Activated CD8-positive, alpha-beta T cell treated with anti-CD3 and anti-CD28 coated beads for 36 hours (primary cell): ENCODE data around the gene NRXN3. TPM values are rescaled to one million over a fixed set of nuclear protein-coding genes. Genes with fewer than 3 reads are reported as not detected.

Source experiments
- ATAC-seq: fragments of 200-7000 bp; cut with Tn5 transposase; one replicate; pipeline ENCODE4 v1.10.0; 2021; ENCODE audit warnings: mild to moderate bottlenecking, moderate library complexity
- CTCF ChIA-PET: fragments of 350-600 bp; sonication (Branson Sonifier 250); formaldehyde crosslinking; loops from one replicate; lab custom pipeline; 2021; ENCODE audit warnings: antibody characterized with exemption; lab: Charles Lee
- POLR2A ChIA-PET: fragments of 350-600 bp; sonication (Branson Sonifier 250); formaldehyde crosslinking; loops from one replicate; lab custom pipeline; 2021; ENCODE audit warnings: antibody characterized with exemption; lab: Charles Lee
- DNase-seq: peaks from one replicate; pipeline ENCODE4 v3.0.0-alpha.2; 2020
- H3K27ac Mint-ChIP-seq: one replicate; pipeline ENCODE4 v1.8.0; 2021; ENCODE audit warnings: mild to moderate bottlenecking, mixed read lengths
- H3K27me3 Mint-ChIP-seq: one replicate; pipeline ENCODE4 v1.8.0; 2021; ENCODE audit warnings: mixed read lengths
- H3K36me3 Mint-ChIP-seq: one replicate; pipeline ENCODE4 v1.8.0; 2021; ENCODE audit warnings: low read depth, mixed read lengths
- H3K4me1 Mint-ChIP-seq: one replicate; pipeline ENCODE4 v1.8.0; 2021; ENCODE audit warnings: low read depth, mixed read lengths
- H3K4me3 Mint-ChIP-seq: one replicate; pipeline ENCODE4 v1.8.0; 2021; ENCODE audit warnings: mild to moderate bottlenecking, moderate library complexity, mixed read lengths
- H3K9me3 Mint-ChIP-seq: one replicate; pipeline ENCODE4 v1.8.0; 2021; ENCODE audit warnings: mixed read lengths
- CTCF ChIP-seq: fragments of 200-600 bp; IDR thresholded peaks from one replicate; pipeline ENCODE4 v1.8.0; 2022; ENCODE audit warnings: antibody characterized with exemption, mild to moderate bottlenecking
- intact Hi-C: fragments of 100-400 bp; cut with micrococcal nuclease; formaldehyde crosslinking; loops from one replicate; pipeline ENCODE4 v1.10.0; 2022
- total RNA-seq, 2 experiments: library from RNA; stranded (reverse); gene quantifications; one replicate each; pipeline ENCODE4 v1.2.3, GENCODE V29; 2021

Gene NRXN3
- total RNA-seq, 2 experiments from 2014 or later = not detected

GRCh38 chr14:79279645-79280597 lies 1109.7 kb downstream of the NRXN3 start:
- no peak for DNase-seq
- H3K27me3 Mint-ChIP-seq = peaks cover 37% of the 10 kb centered on the region
- CTCF ChIA-PET = no interaction called here
- H3K36me3 Mint-ChIP-seq = no peaks in the 10 kb centered on the region
- peaks cover under 1% of the 10 kb centered on the region for H3K9me3 Mint-ChIP-seq
- no peaks in the 10 kb centered on the region for H3K4me1 Mint-ChIP-seq
- ATAC-seq = no peak
- intact Hi-C loops = no loop called here
- no peak overlapping the region for H3K4me3 Mint-ChIP-seq
- TF ChIP-seq CTCF = no peak
- POLR2A ChIA-PET = no interaction called here
- no peak overlapping the region for H3K27ac Mint-ChIP-seq

- ATAC-seq (no peak), DNase-seq (no peak)
- Mint-ChIP-seq H3K9me3 (peaks cover 1% of the 10 kb centered on the region), H3K27me3 (peaks cover 39% of the 10 kb centered on the region), H3K27ac (no peak overlapping the region), H3K36me3 (no peaks in the 10 kb centered on the region), H3K4me1 (no peaks in the 10 kb centered on the region), H3K4me3 (no peak overlapping the region)
- intact Hi-C loops = no loop called here
- ChIA-PET CTCF (interaction anchor here (1.2 kb wide), 1 partner anchor 84 kb away, joined by 3 read pairs; no protein-coding TSS in a partner anchor), POLR2A (no interaction called here)
- no peak for TF ChIP-seq CTCF
These were observed 1111.3 kb downstream of the NRXN3 start for GRCh38 chr14:79281244-79282152.

DNA sequence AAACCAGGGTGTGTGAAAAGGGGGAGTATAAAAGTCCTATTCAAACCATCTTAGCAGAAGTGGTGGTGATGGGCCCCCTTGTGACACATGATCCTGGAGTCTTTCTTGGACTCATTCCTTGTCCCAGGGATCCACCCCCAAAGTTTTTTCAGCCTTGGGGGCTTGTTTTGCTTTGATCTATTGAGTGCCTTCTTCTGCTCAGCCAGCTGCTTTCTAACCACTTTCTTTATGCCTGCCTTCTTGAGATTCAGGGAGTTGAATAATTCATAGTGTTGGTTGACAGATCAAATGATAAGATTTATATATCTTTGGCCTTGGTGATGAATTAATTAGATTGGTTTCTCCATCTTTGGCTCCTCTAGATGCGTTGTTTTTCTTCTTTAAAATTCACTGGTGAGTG lies 1114.4 kb downstream of the NRXN3 start:
- DNase-seq = no peak
- H3K36me3 Mint-ChIP-seq = no peaks in the 10 kb centered on the region
- ATAC-seq = no peak
- CTCF ChIA-PET = no interaction called here
- H3K4me1 Mint-ChIP-seq = no peaks in the 10 kb centered on the region
- intact Hi-C loops = no loop called here
- TF ChIP-seq CTCF = no peak
- H3K27ac Mint-ChIP-seq = no peak overlapping the region
- H3K4me3 Mint-ChIP-seq = no peak overlapping the region
- POLR2A ChIA-PET = no interaction called here
- peaks cover 1% of the 10 kb centered on the region for H3K9me3 Mint-ChIP-seq
- H3K27me3 Mint-ChIP-seq = peaks cover 21% of the 10 kb centered on the region

DNA sequence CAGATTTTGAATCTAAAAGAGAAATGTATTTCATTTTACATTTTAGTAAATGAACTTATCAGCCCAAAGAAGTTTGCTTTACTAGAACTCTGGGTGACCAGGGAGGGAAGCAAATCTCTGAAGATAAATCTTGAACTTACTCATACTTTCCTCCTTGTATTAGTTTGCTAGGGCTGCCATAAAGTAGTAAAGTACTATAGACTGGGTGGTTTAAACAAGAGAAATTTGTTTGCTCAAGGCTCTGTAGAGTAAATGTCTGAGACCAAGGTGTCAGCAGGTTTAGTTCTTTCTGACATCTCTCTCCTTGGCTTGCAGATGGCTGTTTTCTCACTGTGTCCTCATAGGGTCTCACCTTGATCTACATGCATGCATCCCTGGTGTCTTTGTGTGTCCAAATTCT lies 1115.1 kb downstream of the NRXN3 start:
- no peaks in the 10 kb centered on the region for H3K36me3 Mint-ChIP-seq
- ChIA-PET CTCF (no interaction called here), POLR2A (no interaction called here)
- H3K9me3 Mint-ChIP-seq = peaks cover 1% of the 10 kb centered on the region
- DNase-seq = no peak
- no peak overlapping the region for H3K27ac Mint-ChIP-seq
- peaks cover 17% of the 10 kb centered on the region for H3K27me3 Mint-ChIP-seq
- no peak for ATAC-seq
- no peak overlapping the region for H3K4me3 Mint-ChIP-seq
- no peaks in the 10 kb centered on the region for H3K4me1 Mint-ChIP-seq
- intact Hi-C loops = no loop called here
- no peak for TF ChIP-seq CTCF
